MM.1S (cell line): ENCODE data around the gene FFAR4.

ENCODE experiments used
- EZH2 ChIP-seq: fragments of 300-600 bp; sonication (generic); optimal IDR thresholded peaks from 2 replicates; pipeline ENCODE3; 2017; ENCODE audit warnings: low read depth, mild to moderate bottlenecking, antibody characterized with exemption, low read length, mixed read lengths
- EZH2phosphoT487 ChIP-seq: fragments of 300-600 bp; sonication (generic); IDR thresholded peaks from 2 replicates; pipeline ENCODE4 v1.6.1; 2018; ENCODE audit warnings: antibody characterized with exemption, low read length
- TF ChIP-seq, protein P1 (sequence below): fragments of 300-600 bp; sonication (generic); IDR thresholded peaks from 2 replicates; pipeline ENCODE4 v1.5.1; 2016; ENCODE audit warnings: antibody characterized with exemption, low read length, mixed read lengths

DNA sequence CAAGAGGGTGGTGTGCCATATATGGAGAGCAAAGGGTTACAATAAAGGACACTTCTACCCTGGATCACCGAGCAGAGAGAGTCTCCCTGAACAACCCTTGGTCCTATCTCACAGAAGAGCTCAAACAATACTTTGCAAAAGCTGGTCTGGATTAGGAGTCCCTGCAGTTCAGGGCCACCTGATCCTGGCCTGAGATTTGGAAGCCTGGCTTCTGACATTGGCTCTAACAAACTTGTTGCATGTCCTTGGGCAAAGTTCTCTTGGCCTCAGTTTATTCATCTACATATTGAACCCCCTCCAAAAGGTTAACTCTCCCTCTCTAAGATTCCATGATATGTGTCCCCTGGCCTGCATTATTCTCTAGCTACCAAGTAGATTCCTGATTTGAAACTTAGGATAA, 32.9 kb downstream of the FFAR4 start:
- TF ChIP-seq, protein P1, sequence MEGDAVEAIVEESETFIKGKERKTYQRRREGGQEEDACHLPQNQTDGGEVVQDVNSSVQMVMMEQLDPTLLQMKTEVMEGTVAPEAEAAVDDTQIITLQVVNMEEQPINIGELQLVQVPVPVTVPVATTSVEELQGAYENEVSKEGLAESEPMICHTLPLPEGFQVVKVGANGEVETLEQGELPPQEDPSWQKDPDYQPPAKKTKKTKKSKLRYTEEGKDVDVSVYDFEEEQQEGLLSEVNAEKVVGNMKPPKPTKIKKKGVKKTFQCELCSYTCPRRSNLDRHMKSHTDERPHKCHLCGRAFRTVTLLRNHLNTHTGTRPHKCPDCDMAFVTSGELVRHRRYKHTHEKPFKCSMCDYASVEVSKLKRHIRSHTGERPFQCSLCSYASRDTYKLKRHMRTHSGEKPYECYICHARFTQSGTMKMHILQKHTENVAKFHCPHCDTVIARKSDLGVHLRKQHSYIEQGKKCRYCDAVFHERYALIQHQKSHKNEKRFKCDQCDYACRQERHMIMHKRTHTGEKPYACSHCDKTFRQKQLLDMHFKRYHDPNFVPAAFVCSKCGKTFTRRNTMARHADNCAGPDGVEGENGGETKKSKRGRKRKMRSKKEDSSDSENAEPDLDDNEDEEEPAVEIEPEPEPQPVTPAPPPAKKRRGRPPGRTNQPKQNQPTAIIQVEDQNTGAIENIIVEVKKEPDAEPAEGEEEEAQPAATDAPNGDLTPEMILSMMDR = no peak
- TF ChIP-seq EZH2 = no peak
- TF ChIP-seq EZH2phosphoT487 = no peak
